IPS-15b (cell line): ENCODE data around the gene FAM168A.
"Not testable (repeated sequence)": the region's sequence is repeated elsewhere in the genome, so short reads cannot be mapped to it uniquely, and the experiment has no call there.

Source experiments
- H3K27me3 ChIP-seq: one replicate; pipeline ENCODE4 v1.6.1; 2013; ENCODE audit warnings: low read length; ENCODE audit not compliant: control insufficient read depth, insufficient read depth
- H3K36me3 ChIP-seq: one replicate; pipeline ENCODE4 v1.6.1; 2013; ENCODE audit warnings: low read length; ENCODE audit not compliant: control insufficient read depth, insufficient read depth
- H3K4me1 ChIP-seq: one replicate; pipeline ENCODE4 v1.6.1; 2013; ENCODE audit warnings: mild to moderate bottlenecking, low read length; ENCODE audit not compliant: control insufficient read depth, insufficient read depth
- H3K4me3 ChIP-seq: one replicate; pipeline ENCODE4 v1.5.1; 2013; ENCODE audit warnings: low read depth, low read length
- H3K9ac ChIP-seq: one replicate; pipeline ENCODE4 v1.6.1; 2013; ENCODE audit warnings: low read depth, mild to moderate bottlenecking, low read length
- H3K9me3 ChIP-seq: one replicate; pipeline ENCODE4 v1.6.1; 2013; ENCODE audit warnings: mild to moderate bottlenecking, low read length; ENCODE audit not compliant: control insufficient read depth, insufficient read depth

FAM168A gene

GRCh38 chr11:73477518-73477917, 120.4 kb downstream of the FAM168A start:
- H3K27me3 ChIP-seq, result no peaks in the 10 kb centered on the region

GRCh38 chr11:73475549-73476095, 122.3 kb downstream of the FAM168A start:
- H3K9ac ChIP-seq, result no peak overlapping the region

More at GRCh38 chr11:73477518-73477917, 120.4 kb downstream of the FAM168A start:
- H3K9me3 ChIP-seq, result no peaks in the 10 kb centered on the region
- H3K4me3 ChIP-seq, result no peak overlapping the region
- H3K4me1 ChIP-seq, result peaks cover 6% of the 10 kb centered on the region
- H3K36me3 ChIP-seq, result no peaks in the 10 kb centered on the region
- no peak overlapping the region for H3K9ac ChIP-seq

GRCh38 chr11:73473252-73473651, 124.7 kb downstream of the FAM168A start:
- Histone ChIP-seq H3K9ac (no peak overlapping the region), H3K4me3 (no peak overlapping the region)

More at GRCh38 chr11:73475549-73476095, 122.3 kb downstream of the FAM168A start:
- Histone ChIP-seq H3K9me3 (no peaks in the 10 kb centered on the region), H3K36me3 (no peaks in the 10 kb centered on the region), H3K27me3 (no peaks in the 10 kb centered on the region), H3K4me3 (no peak overlapping the region), H3K4me1 (peaks cover 6% of the 10 kb centered on the region)

GRCh38 chr11:73470036-73470612, 127.8 kb downstream of the FAM168A start:
- not testable (repeated sequence) for H3K27me3 ChIP-seq, H3K36me3 ChIP-seq, H3K9ac ChIP-seq, H3K4me1 ChIP-seq, H3K4me3 ChIP-seq, H3K9me3 ChIP-seq

More at GRCh38 chr11:73473252-73473651, 124.7 kb downstream of the FAM168A start:
- Histone ChIP-seq H3K4me1 (peaks cover 6% of the 10 kb centered on the region), H3K27me3 (no peaks in the 10 kb centered on the region), H3K9me3 (no peaks in the 10 kb centered on the region), H3K36me3 (no peaks in the 10 kb centered on the region)

GRCh38 chr11:73469401-73469800, 128.5 kb downstream of the FAM168A start:
- H3K36me3 ChIP-seq, result no peaks in the 10 kb centered on the region
- H3K9ac ChIP-seq, result no peak overlapping the region
- H3K27me3 ChIP-seq, result no peaks in the 10 kb centered on the region
- no peaks in the 10 kb centered on the region for H3K4me1 ChIP-seq
- no peak overlapping the region for H3K4me3 ChIP-seq
- H3K9me3 ChIP-seq, result no peaks in the 10 kb centered on the region

GRCh38 chr11:73468590-73469161, 129.2 kb downstream of the FAM168A start:
- Histone ChIP-seq H3K4me1 (no peaks in the 10 kb centered on the region), H3K9ac (no peak overlapping the region), H3K9me3 (no peaks in the 10 kb centered on the region), H3K36me3 (no peaks in the 10 kb centered on the region), H3K27me3 (no peaks in the 10 kb centered on the region), H3K4me3 (no peak overlapping the region)

- no peak overlapping the region for H3K4me3 ChIP-seq
- no peaks in the 10 kb centered on the region for H3K27me3 ChIP-seq
- H3K4me1 ChIP-seq, result no peaks in the 10 kb centered on the region
Measured at GRCh38 chr11:73467505-73467904, 130.4 kb downstream of the FAM168A start.

GRCh38 chr11:73466643-73467042, 131.3 kb downstream of the FAM168A start:
- Histone ChIP-seq H3K4me1 (no peaks in the 10 kb centered on the region), H3K27me3 (no peaks in the 10 kb centered on the region), H3K9ac (no peak overlapping the region), H3K36me3 (no peaks in the 10 kb centered on the region), H3K4me3 (no peak overlapping the region), H3K9me3 (no peaks in the 10 kb centered on the region)

More at GRCh38 chr11:73467505-73467904, 130.4 kb downstream of the FAM168A start:
- no peaks in the 10 kb centered on the region for H3K9me3 ChIP-seq
- no peak overlapping the region for H3K9ac ChIP-seq
- no peaks in the 10 kb centered on the region for H3K36me3 ChIP-seq

- Histone ChIP-seq H3K4me3 (no peak overlapping the region), H3K27me3 (no peaks in the 10 kb centered on the region), H3K9me3 (no peaks in the 10 kb centered on the region), H3K4me1 (no peaks in the 10 kb centered on the region), H3K36me3 (no peaks in the 10 kb centered on the region), H3K9ac (no peak overlapping the region)
Measured at GRCh38 chr11:73465871-73466270, 132.0 kb downstream of the FAM168A start.

- Histone ChIP-seq H3K4me3 (no peak overlapping the region), H3K36me3 (no peaks in the 10 kb centered on the region), H3K4me1 (no peaks in the 10 kb centered on the region), H3K27me3 (no peaks in the 10 kb centered on the region), H3K9ac (no peak overlapping the region), H3K9me3 (no peaks in the 10 kb centered on the region)
Measured at GRCh38 chr11:73465023-73465675, 132.8 kb downstream of the FAM168A start.

- H3K4me3 ChIP-seq, result no peak overlapping the region
- H3K27me3 ChIP-seq, result no peaks in the 10 kb centered on the region
- no peaks in the 10 kb centered on the region for H3K4me1 ChIP-seq
- H3K36me3 ChIP-seq, result no peaks in the 10 kb centered on the region
- H3K9me3 ChIP-seq, result no peaks in the 10 kb centered on the region
- no peak overlapping the region for H3K9ac ChIP-seq
Measured at GRCh38 chr11:73464347-73464746, 133.6 kb downstream of the FAM168A start.

- Histone ChIP-seq H3K4me1 (no peaks in the 10 kb centered on the region), H3K9ac (no peak overlapping the region), H3K36me3 (no peaks in the 10 kb centered on the region), H3K4me3 (no peak overlapping the region), H3K27me3 (no peaks in the 10 kb centered on the region), H3K9me3 (no peaks in the 10 kb centered on the region)
Measured at GRCh38 chr11:73463359-73463758, 134.6 kb downstream of the FAM168A start.
